Measurements from ENCODE around the gene TMEM108. TPM values are rescaled to one million over a fixed set of nuclear protein-coding genes. Genes with fewer than 3 reads are reported as not detected.

TMEM108 gene
- polyA plus RNA-seq, 1 donor (not counting 4 experiments of a cell fraction or from before 2014, with no cell fraction given): not detected

DNA sequence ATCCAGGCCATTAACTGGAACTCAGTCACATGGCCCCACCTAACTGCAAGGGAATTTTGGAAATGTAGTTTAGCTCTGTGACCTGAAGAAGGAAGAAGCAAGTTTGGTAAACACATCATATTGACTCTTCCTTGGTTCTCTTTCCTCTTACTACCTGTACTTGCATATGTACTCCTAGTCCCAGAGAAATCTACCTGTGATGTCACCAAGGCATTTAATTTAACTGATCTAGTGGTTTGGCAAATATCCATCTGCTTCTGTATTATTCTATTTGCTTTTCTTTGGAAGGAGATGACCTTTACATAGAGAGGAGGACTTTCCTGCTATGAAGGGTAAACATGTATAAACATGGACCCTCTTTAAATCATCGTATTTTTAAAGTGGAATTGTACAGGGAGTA is 150.8 kb downstream of the TMEM108 start:
- Histone ChIP-seq H3K27ac (ENCODE audit: control insufficient read depth, insufficient read depth, low read length) (no peak overlapping the region), H3K4me1 (ENCODE audit: control insufficient read depth, extremely low read depth, insufficient read depth, low read length) (no peaks in the 10 kb centered on the region), H3K9me3 (ENCODE audit: control insufficient read depth, low read depth, low read length) (no peaks in the 10 kb centered on the region), H3K36me3 (ENCODE audit: control insufficient read depth in 2 of 2, extremely low read depth in 1 of 2, insufficient read depth in 2 of 2, low read length in 2 of 2) (no peaks in the 10 kb centered on the region), H3K27me3 (ENCODE audit: control insufficient read depth, extremely low read depth, insufficient read depth, low read length) (no peaks in the 10 kb centered on the region), H4K20me1 (ENCODE audit: control insufficient read depth, extremely low read depth, insufficient read depth, low read length) (no peaks in the 10 kb centered on the region), H3K79me2 (ENCODE audit: control insufficient read depth, insufficient read depth, low read length) (no peaks in the 10 kb centered on the region), H3K4me3 (ENCODE audit: control insufficient read depth in 2 of 3, extremely low read depth in 1 of 3, insufficient read depth in 2 of 3, low read depth in 1 of 3, low read length in 3 of 3) (no peak overlapping the region), H3K9me1 (ENCODE audit: control insufficient read depth, extremely low read depth, insufficient read depth, low read length) (no peaks in the 10 kb centered on the region), H3K4me2 (ENCODE audit: control insufficient read depth, extremely low read depth, insufficient read depth, low read depth, low read length) (no peak overlapping the region), H3K9ac (ENCODE audit: control insufficient read depth, extremely low read depth, insufficient read depth, low read length) (no peak overlapping the region), H2AFZ (ENCODE audit: control insufficient read depth, low read length) (no peak overlapping the region)
- dilution Hi-C loops (cut with MboI; ENCODE audit: extremely low pct_ligation_motif_present, low sequenced_read_pairs): no loop called here
- no peak for TF ChIP-seq EZH2 (IDR thresholded peaks at IDR 0.05; ENCODE audit: low read length)
- TF ChIP-seq, protein P1, sequence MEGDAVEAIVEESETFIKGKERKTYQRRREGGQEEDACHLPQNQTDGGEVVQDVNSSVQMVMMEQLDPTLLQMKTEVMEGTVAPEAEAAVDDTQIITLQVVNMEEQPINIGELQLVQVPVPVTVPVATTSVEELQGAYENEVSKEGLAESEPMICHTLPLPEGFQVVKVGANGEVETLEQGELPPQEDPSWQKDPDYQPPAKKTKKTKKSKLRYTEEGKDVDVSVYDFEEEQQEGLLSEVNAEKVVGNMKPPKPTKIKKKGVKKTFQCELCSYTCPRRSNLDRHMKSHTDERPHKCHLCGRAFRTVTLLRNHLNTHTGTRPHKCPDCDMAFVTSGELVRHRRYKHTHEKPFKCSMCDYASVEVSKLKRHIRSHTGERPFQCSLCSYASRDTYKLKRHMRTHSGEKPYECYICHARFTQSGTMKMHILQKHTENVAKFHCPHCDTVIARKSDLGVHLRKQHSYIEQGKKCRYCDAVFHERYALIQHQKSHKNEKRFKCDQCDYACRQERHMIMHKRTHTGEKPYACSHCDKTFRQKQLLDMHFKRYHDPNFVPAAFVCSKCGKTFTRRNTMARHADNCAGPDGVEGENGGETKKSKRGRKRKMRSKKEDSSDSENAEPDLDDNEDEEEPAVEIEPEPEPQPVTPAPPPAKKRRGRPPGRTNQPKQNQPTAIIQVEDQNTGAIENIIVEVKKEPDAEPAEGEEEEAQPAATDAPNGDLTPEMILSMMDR (optimal IDR thresholded peaks at IDR 0.05 in 1 of 3, IDR thresholded peaks at IDR 0.05 in 1 of 3, conservative IDR thresholded peaks at IDR 0.05 in 1 of 3; ENCODE audit: extremely low read depth in 1 of 3, insufficient read depth in 2 of 3, low read length in 3 of 3): no peak
- no peak for DNase-seq (ENCODE audit: low read depth, low spot score)
- FAIRE-seq: no peak

DNA sequence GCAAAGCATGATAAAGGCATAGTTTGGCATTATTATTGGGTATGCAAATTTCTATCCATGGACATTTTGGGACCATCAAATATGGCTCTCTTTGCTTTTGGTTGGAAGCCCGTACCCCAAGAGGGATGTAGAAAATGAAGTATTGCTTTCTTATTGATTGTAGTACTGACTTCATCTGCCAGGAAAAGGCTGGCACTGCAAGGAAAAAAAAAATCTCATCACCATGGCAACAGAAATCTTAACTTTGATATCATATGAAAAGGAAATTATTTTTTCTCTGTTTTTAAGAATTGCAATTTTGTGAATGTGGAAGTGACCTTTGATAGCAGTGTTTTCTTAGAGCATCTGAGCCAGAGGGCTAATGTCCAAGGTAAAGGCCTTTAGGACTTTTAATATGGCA is 151.7 kb downstream of the TMEM108 start:
- H3K4me2 ChIP-seq (ENCODE audit: control insufficient read depth, extremely low read depth, insufficient read depth, low read depth, low read length): no peak overlapping the region
- no peak overlapping the region for H3K9ac ChIP-seq (ENCODE audit: control insufficient read depth, extremely low read depth, insufficient read depth, low read length)
- no peaks in the 10 kb centered on the region for H3K36me3 ChIP-seq (ENCODE audit: control insufficient read depth in 2 of 2, extremely low read depth in 1 of 2, insufficient read depth in 2 of 2, low read length in 2 of 2)
- dilution Hi-C loops (cut with MboI; ENCODE audit: extremely low pct_ligation_motif_present, low sequenced_read_pairs): no loop called here
- no peaks in the 10 kb centered on the region for H3K4me1 ChIP-seq (ENCODE audit: control insufficient read depth, extremely low read depth, insufficient read depth, low read length)
- TF ChIP-seq, protein P1 (optimal IDR thresholded peaks at IDR 0.05 in 1 of 3, IDR thresholded peaks at IDR 0.05 in 1 of 3, conservative IDR thresholded peaks at IDR 0.05 in 1 of 3; ENCODE audit: extremely low read depth in 1 of 3, insufficient read depth in 2 of 3, low read length in 3 of 3): no peak
- TF ChIP-seq EZH2 (IDR thresholded peaks at IDR 0.05; ENCODE audit: low read length): no peak
- H3K79me2 ChIP-seq (ENCODE audit: control insufficient read depth, insufficient read depth, low read length): no peaks in the 10 kb centered on the region
- no peak for DNase-seq (ENCODE audit: low read depth, low spot score)
- H4K20me1 ChIP-seq (ENCODE audit: control insufficient read depth, extremely low read depth, insufficient read depth, low read length): no peaks in the 10 kb centered on the region
- H2AFZ ChIP-seq (ENCODE audit: control insufficient read depth, low read length): no peak overlapping the region
- H3K27ac ChIP-seq (ENCODE audit: control insufficient read depth, insufficient read depth, low read length): no peak overlapping the region
- no peaks in the 10 kb centered on the region for H3K9me1 ChIP-seq (ENCODE audit: control insufficient read depth, extremely low read depth, insufficient read depth, low read length)
- no peak overlapping the region for H3K4me3 ChIP-seq (ENCODE audit: control insufficient read depth in 2 of 3, extremely low read depth in 1 of 3, insufficient read depth in 2 of 3, low read depth in 1 of 3, low read length in 3 of 3)
- H3K27me3 ChIP-seq (ENCODE audit: control insufficient read depth, extremely low read depth, insufficient read depth, low read length): no peaks in the 10 kb centered on the region
- H3K9me3 ChIP-seq (ENCODE audit: control insufficient read depth, low read depth, low read length): no peaks in the 10 kb centered on the region
- FAIRE-seq: no peak

Data from keratinocyte (primary cell).